Activated T-cell treated with anti-CD3 and anti-CD28 coated beads, Interleukin-2, amount 50 U/mL, for 24 hours (primary cell): ENCODE results near the gene TMEM88.
A peak's percentile ranks its signal among the peaks of the same experiment; 100 is the strongest.

Experiments used
- DNase-seq: peaks from one replicate; pipeline ENCODE4 v3.0.0-alpha.2; 2020
- H3K27ac Mint-ChIP-seq: 2 replicates; pipeline ENCODE4 v1.8.0; 2020; ENCODE audit warnings: mild to moderate bottlenecking, mixed read lengths
- H3K27me3 Mint-ChIP-seq: 2 replicates; pipeline ENCODE4 v1.8.0; 2020; ENCODE audit warnings: mixed read lengths
- H3K36me3 Mint-ChIP-seq: 2 replicates; pipeline ENCODE4 v1.8.0; 2020; ENCODE audit warnings: low read depth, mixed read lengths
- H3K4me1 Mint-ChIP-seq: 2 replicates; pipeline ENCODE4 v1.8.0; 2020; ENCODE audit warnings: low read depth, mixed read lengths
- H3K4me3 Mint-ChIP-seq: 2 replicates; pipeline ENCODE4 v1.8.0; 2020; ENCODE audit warnings: mild to moderate bottlenecking, moderate library complexity, mixed read lengths
- H3K9me3 Mint-ChIP-seq: 2 replicates; pipeline ENCODE4 v1.8.0; 2020; ENCODE audit warnings: mixed read lengths

TMEM88 gene

GRCh38 chr17:7845359-7846062, 9.4 kb upstream of the TMEM88 start:
- peaks cover 51% of the 10 kb centered on the region for H3K4me1 Mint-ChIP-seq
- H3K36me3 Mint-ChIP-seq: peaks cover 79% of the 10 kb centered on the region
- no peaks in the 10 kb centered on the region for H3K9me3 Mint-ChIP-seq
- peak overlapping the region; percentile 100 for H3K27ac Mint-ChIP-seq
- DNase-seq: no peak
- peak overlapping the region; percentile 97 for H3K4me3 Mint-ChIP-seq
- no peaks in the 10 kb centered on the region for H3K27me3 Mint-ChIP-seq

DNA sequence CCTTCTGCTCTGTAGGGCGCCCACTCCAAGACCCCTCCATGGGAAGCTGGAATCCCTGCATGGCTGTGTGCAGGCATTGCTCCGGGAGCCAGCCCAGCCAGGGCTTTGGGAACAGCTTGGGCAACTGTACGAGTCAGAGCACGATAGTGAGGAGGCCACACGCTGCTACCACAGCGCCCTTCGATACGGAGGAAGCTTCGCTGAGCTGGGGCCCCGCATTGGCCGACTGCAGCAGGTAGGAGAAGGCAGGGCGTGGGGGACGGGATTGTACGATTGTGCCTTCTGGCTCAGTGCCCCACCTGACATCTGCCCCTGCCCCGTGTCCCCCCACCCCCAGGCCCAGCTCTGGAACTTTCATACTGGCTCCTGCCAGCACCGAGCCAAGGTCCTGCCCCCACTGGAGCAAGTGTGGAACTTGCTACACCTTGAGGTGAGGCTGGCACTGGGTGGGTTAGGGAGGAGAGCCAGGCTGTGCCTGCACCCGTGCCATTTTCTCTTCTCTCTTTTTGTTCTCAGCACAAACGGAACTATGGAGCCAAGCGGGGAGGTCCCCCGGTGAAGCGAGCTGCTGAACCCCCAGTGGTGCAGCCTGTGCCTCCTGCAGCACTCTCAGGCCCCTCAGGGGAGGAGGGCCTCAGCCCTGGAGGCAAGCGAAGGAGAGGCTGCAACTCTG, 8.7 kb upstream of the TMEM88 start:
- no peak for DNase-seq
- Mint-ChIP-seq H3K27ac (peak overlapping the region; percentile 100), H3K4me1 (peaks cover 51% of the 10 kb centered on the region), H3K9me3 (no peaks in the 10 kb centered on the region), H3K4me3 (peak overlapping the region; percentile 97), H3K36me3 (peaks cover 83% of the 10 kb centered on the region), H3K27me3 (no peaks in the 10 kb centered on the region)

DNA sequence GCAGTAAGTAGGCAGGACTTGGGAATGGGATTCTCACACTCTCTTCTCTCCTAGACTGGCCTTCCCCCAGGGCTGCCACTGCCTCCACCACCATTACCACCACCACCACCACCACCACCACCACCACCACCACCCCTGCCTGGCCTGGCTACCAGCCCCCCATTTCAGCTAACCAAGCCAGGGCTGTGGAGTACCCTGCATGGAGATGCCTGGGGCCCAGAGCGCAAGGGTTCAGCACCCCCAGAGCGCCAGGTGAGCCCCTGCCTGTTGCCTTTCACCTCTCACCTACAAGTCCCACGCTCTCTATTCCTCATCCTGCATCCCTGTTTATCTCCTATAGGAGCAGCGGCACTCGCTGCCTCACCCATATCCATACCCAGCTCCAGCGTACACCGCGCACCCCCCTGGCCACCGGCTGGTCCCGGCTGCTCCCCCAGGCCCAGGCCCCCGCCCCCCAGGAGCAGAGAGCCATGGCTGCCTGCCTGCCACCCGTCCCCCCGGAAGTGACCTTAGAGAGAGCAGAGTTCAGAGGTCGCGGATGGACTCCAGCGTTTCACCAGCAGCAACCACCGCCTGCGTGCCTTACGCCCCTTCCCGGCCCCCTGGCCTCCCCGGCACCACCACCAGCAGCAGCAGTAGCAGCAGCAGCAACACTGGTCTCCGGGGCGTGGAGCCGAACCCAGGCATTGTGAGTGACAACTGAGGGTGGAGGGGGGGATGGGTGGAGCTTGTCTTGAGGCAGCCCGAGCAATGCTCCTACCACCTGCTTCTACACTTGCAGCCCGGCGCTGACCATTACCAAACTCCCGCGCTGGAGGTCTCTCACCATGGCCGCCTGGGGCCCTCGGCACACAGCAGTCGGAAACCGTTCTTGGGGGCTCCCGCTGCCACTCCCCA, 7.9 kb upstream of the TMEM88 start:
- peak overlapping the region; percentile 97 for H3K4me3 Mint-ChIP-seq
- H3K4me1 Mint-ChIP-seq: peaks cover 56% of the 10 kb centered on the region
- no peak for DNase-seq
- H3K36me3 Mint-ChIP-seq: peaks cover 87% of the 10 kb centered on the region
- H3K27ac Mint-ChIP-seq: peak overlapping the region; percentile 85
- no peaks in the 10 kb centered on the region for H3K9me3 Mint-ChIP-seq
- H3K27me3 Mint-ChIP-seq: no peaks in the 10 kb centered on the region

- peaks cover 63% of the 10 kb centered on the region for H3K4me1 Mint-ChIP-seq
- H3K4me3 Mint-ChIP-seq: peak overlapping the region; percentile 36
- H3K36me3 Mint-ChIP-seq: peaks cover 90% of the 10 kb centered on the region
- H3K27me3 Mint-ChIP-seq: no peaks in the 10 kb centered on the region
- H3K9me3 Mint-ChIP-seq: no peaks in the 10 kb centered on the region
- H3K27ac Mint-ChIP-seq: peak overlapping the region; percentile 47
- DNase-seq: no peak
These were observed 6.7 kb upstream of the TMEM88 start for GRCh38 chr17:7848131-7848579.

GRCh38 chr17:7848739-7849129, 6.1 kb upstream of the TMEM88 start:
- Mint-ChIP-seq H3K27me3 (no peaks in the 10 kb centered on the region), H3K9me3 (no peaks in the 10 kb centered on the region), H3K27ac (no peak overlapping the region), H3K4me1 (peaks cover 64% of the 10 kb centered on the region), H3K4me3 (peak overlapping the region; percentile 77), H3K36me3 (peaks cover 86% of the 10 kb centered on the region)
- no peak for DNase-seq

- Mint-ChIP-seq H3K4me1 (peaks cover 66% of the 10 kb centered on the region), H3K27ac (peak overlapping the region; percentile 81), H3K36me3 (peaks cover 86% of the 10 kb centered on the region), H3K9me3 (no peaks in the 10 kb centered on the region), H3K27me3 (no peaks in the 10 kb centered on the region), H3K4me3 (peak overlapping the region; percentile 77)
- DNase-seq: no peak
These were observed 5.6 kb upstream of the TMEM88 start for GRCh38 chr17:7849130-7849750.

- Mint-ChIP-seq H3K27ac (peak overlapping the region; percentile 81), H3K36me3 (peaks cover 85% of the 10 kb centered on the region), H3K9me3 (no peaks in the 10 kb centered on the region), H3K27me3 (no peaks in the 10 kb centered on the region), H3K4me3 (peak overlapping the region; percentile 77), H3K4me1 (peaks cover 70% of the 10 kb centered on the region)
- DNase-seq: no peak
These were observed 4.9 kb upstream of the TMEM88 start for GRCh38 chr17:7849751-7850504.

- Mint-ChIP-seq H3K27ac (peak overlapping the region; percentile 81), H3K4me3 (peak overlapping the region; percentile 77), H3K36me3 (peaks cover 76% of the 10 kb centered on the region), H3K9me3 (no peaks in the 10 kb centered on the region), H3K4me1 (peaks cover 75% of the 10 kb centered on the region), H3K27me3 (no peaks in the 10 kb centered on the region)
- no peak for DNase-seq
These were observed 4.0 kb upstream of the TMEM88 start for GRCh38 chr17:7850701-7851437.

- Mint-ChIP-seq H3K27me3 (no peaks in the 10 kb centered on the region), H3K36me3 (peaks cover 68% of the 10 kb centered on the region), H3K4me1 (peaks cover 72% of the 10 kb centered on the region), H3K27ac (peak overlapping the region; percentile 81), H3K4me3 (peak overlapping the region; percentile 77), H3K9me3 (no peaks in the 10 kb centered on the region)
- DNase-seq: peak; percentile 93
These were observed 3.2 kb upstream of the TMEM88 start for GRCh38 chr17:7851438-7852261.

DNA sequence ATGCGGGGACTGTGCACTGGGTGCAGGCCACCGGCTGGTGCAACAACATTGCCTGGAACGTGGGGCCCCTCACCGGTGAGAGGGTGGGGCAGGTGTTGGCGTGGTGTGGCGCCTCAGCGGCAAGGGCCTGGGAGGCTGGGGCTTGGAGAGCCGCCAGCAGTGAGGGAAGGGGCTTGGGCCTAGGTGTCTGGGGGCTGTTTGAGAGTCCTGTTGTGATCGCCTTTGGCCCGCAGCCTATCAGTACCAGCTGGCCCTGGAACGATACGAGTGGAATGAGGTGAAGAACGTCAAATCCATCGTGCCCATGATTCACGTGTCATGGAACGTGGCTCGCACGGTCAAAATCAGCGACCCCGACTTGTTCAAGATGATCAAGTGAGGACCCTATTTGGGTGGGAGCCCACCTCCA, 2.6 kb upstream of the TMEM88 start:
- Mint-ChIP-seq H3K27me3 (no peaks in the 10 kb centered on the region), H3K4me1 (peaks cover 67% of the 10 kb centered on the region), H3K4me3 (peak overlapping the region; percentile 77), H3K36me3 (peaks cover 62% of the 10 kb centered on the region), H3K27ac (peak overlapping the region; percentile 81), H3K9me3 (no peaks in the 10 kb centered on the region)
- no peak for DNase-seq

- peaks cover 62% of the 10 kb centered on the region for H3K4me1 Mint-ChIP-seq
- H3K9me3 Mint-ChIP-seq: no peaks in the 10 kb centered on the region
- H3K4me3 Mint-ChIP-seq: no peak overlapping the region
- H3K36me3 Mint-ChIP-seq: peaks cover 56% of the 10 kb centered on the region
- DNase-seq: no peak
- no peaks in the 10 kb centered on the region for H3K27me3 Mint-ChIP-seq
- H3K27ac Mint-ChIP-seq: peak overlapping the region; percentile 81
These were observed 1.8 kb upstream of the TMEM88 start for GRCh38 chr17:7852919-7853690.

- Mint-ChIP-seq H3K4me1 (peaks cover 59% of the 10 kb centered on the region), H3K9me3 (no peaks in the 10 kb centered on the region), H3K36me3 (peaks cover 53% of the 10 kb centered on the region), H3K27ac (peak overlapping the region; percentile 57), H3K27me3 (no peaks in the 10 kb centered on the region), H3K4me3 (no peak overlapping the region)
- DNase-seq: no peak
These were observed 1.2 kb upstream of the TMEM88 start for GRCh38 chr17:7853691-7854038.
